Right atrium auricular region (tissue), 2 donors: Measurements from ENCODE around the gene TFRC. TPM values are rescaled to one million over a fixed set of nuclear protein-coding genes. Genes with fewer than 3 reads are reported as not detected.
A peak's percentile ranks its signal among the peaks of the same experiment; 100 is the strongest.

Experiments used
- DNase-seq: peaks from one replicate; pipeline ENCODE4 v3.0.0-alpha.2; 2019; ENCODE audit warnings: low spot score
- H3K27ac ChIP-seq, 2 donors: fragments of 200-600 bp; sonication (generic); 1 replicate in 1 of 2; 2 replicates in 1 of 2; pipeline ENCODE4 v1.5.1; 2016 to 2019
- H3K27me3 ChIP-seq, 2 donors: fragments of 200-600 bp; sonication (generic); one replicate each; pipeline versions ENCODE4 v1.5.1 to v1.6.0; 2017 to 2019
- H3K36me3 ChIP-seq: fragments of 200-600 bp; sonication (generic); one replicate; pipeline ENCODE4 v1.5.1; 2016
- H3K4me1 ChIP-seq, 2 donors: fragments of 200-600 bp; sonication (generic); one replicate each; pipeline versions ENCODE4 v1.5.1 to v1.6.0; 2017 to 2019
- H3K4me3 ChIP-seq, 2 donors: fragments of 200-600 bp; sonication (generic); 1 replicate in 1 of 2; 2 replicates in 1 of 2; pipeline ENCODE4 v1.5.1; 2017 to 2019; ENCODE audit warnings: mild to moderate bottlenecking in 1 of 2, moderate library complexity in 1 of 2
- H3K9me3 ChIP-seq, 2 donors: fragments of 200-600 bp; sonication (generic); one replicate each; pipeline ENCODE4 v1.5.1; 2019
- CTCF ChIP-seq, 2 donors: fragments of 200-600 bp; sonication (generic); IDR thresholded peaks; one replicate each; pipeline ENCODE4 v1.5.1; 2019; ENCODE audit warnings: antibody characterized with exemption in 2 of 2
- total RNA-seq, 2 donors: library from RNA; depleted of rRNA; stranded (reverse); fragments of >200 nt; gene quantifications; one replicate each; pipeline ENCODE4 v1.1.0, GENCODE V29; 2016

The TFRC gene
- total RNA-seq = 10 to 100 TPM; 47.9 to 98.0 TPM

GRCh38 chr3:196081834-196082618 lies at the start of gene TFRC:
TSS of gene TFRC (minus strand) at chr3:196082090. CDS start at chr3:196077099, 4,991 bp downstream.
- H3K4me3 ChIP-seq = peak within 1 kb of the TSS; percentile 90 to 95
- H3K27ac ChIP-seq = peak within 1 kb of the TSS; percentile 94 to 98
- H3K9me3 ChIP-seq = no peaks in the 10 kb centered on the region
- H3K27me3 ChIP-seq = no peaks in the 10 kb centered on the region
- DNase-seq = peak; percentile 92
- no peaks in the 10 kb centered on the region for H3K36me3 ChIP-seq
- no peak for TF ChIP-seq CTCF (IDR thresholded peaks at IDR 0.05)
- H3K4me1 ChIP-seq = peaks cover 0 to 33% of the 10 kb centered on the region in 2 donors

DNA sequence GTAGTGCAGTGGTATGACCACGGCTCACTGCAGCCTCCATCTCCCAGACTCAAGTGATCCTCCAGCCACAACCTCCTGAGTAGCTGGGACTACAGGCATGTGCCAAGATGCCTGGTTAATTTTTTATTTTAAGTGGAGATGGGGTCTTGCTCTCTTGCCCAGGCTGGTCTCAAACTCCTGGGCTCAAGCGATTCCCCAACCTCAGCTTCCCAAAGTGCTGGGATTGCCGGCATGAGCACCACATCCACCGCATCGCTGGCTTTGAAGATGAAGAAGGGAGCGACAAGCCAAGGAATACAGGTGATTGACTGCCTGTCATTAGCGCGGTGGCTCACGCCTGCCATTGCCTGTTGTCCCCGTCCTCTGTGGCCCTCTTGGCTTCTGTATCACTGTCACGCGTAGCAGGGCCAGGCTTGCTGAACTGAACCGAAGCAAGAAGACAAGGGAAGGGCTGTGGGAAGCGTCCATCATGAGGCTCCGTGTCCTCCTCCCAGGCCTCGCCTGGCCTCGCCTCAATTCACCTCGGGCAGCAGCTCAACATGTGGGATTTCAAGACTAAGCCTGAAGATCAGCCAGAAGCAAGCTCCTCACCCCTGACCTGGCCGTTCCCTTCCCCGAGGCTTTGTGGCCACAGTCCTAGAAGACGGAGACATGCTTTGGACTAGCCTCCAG lies 46.4 kb upstream of the TFRC start:
- H3K4me1 ChIP-seq = no peaks in the 10 kb centered on the region
- H3K27me3 ChIP-seq = no peaks in the 10 kb centered on the region
- DNase-seq = no peak
- no peaks in the 10 kb centered on the region for H3K36me3 ChIP-seq
- no peak for TF ChIP-seq CTCF (IDR thresholded peaks at IDR 0.05)
- H3K4me3 ChIP-seq = no peak overlapping the region
- no peak overlapping the region for H3K27ac ChIP-seq
- H3K9me3 ChIP-seq = no peaks in the 10 kb centered on the region

- Histone ChIP-seq H3K4me1 (no peaks in the 10 kb centered on the region), H3K4me3 (no peak overlapping the region), H3K36me3 (no peaks in the 10 kb centered on the region), H3K27me3 (no peaks in the 10 kb centered on the region), H3K9me3 (no peaks in the 10 kb centered on the region), H3K27ac (no peak overlapping the region)
- DNase-seq = no peak
- TF ChIP-seq CTCF (IDR thresholded peaks at IDR 0.05) = no peak
Observed at GRCh38 chr3:196127308-196128040, 45.6 kb upstream of the TFRC start.

- no peak for TF ChIP-seq CTCF (IDR thresholded peaks at IDR 0.05)
- Histone ChIP-seq H3K9me3 (no peaks in the 10 kb centered on the region), H3K4me3 (no peak overlapping the region), H3K4me1 (no peaks in the 10 kb centered on the region), H3K27me3 (no peaks in the 10 kb centered on the region), H3K36me3 (no peaks in the 10 kb centered on the region), H3K27ac (no peak overlapping the region)
- no peak for DNase-seq
Observed at GRCh38 chr3:196124608-196125007, 42.7 kb upstream of the TFRC start.

DNA sequence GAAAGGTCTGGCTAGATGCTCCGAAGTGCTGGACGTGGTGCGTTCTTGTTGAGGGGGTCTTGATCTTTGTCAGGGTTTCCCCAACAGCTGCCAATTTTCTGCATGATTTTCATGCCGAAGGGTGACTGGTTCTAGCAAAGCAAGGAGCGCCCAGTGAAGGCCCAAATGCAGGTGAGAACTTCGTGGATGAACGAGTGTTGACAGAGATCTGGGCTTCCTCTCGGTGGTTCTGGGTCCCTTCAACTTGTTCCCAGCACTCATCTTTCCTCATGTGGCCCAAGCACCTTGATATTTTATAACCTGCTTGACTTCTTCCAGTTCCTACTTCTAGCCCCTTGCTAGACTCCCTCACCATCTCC lies 40.8 kb upstream of the TFRC start:
- Histone ChIP-seq H3K4me3 (no peak overlapping the region), H3K9me3 (no peaks in the 10 kb centered on the region), H3K36me3 (no peaks in the 10 kb centered on the region), H3K27me3 (no peaks in the 10 kb centered on the region), H3K4me1 (no peaks in the 10 kb centered on the region), H3K27ac (no peak overlapping the region)
- DNase-seq = no peak
- no peak for TF ChIP-seq CTCF (IDR thresholded peaks at IDR 0.05)
